Measurements from ENCODE around the gene SLC25A12. TPM values are rescaled to one million over a fixed set of nuclear protein-coding genes. Genes with fewer than 3 reads are reported as not detected.

Gene SLC25A12
- polyA plus RNA-seq, 1 of the 3 experiments (the other 2 are of a cell fraction), result 13.0 TPM

- no peak for TF ChIP-seq GATA2 (CRISPR knock-in tag; IDR thresholded peaks at IDR 0.05)
- no peak for TF ChIP-seq CHD2 (IDR thresholded peaks at IDR 0.05; ENCODE audit: low read length, partially characterized antibody)
- no peak for TF ChIP-seq GABPA (IDR thresholded peaks at IDR 0.05; ENCODE audit: low read depth)
Observed at GRCh38 chr2:171832489-171832888, 61.6 kb downstream of the SLC25A12 start (continued).

DNA sequence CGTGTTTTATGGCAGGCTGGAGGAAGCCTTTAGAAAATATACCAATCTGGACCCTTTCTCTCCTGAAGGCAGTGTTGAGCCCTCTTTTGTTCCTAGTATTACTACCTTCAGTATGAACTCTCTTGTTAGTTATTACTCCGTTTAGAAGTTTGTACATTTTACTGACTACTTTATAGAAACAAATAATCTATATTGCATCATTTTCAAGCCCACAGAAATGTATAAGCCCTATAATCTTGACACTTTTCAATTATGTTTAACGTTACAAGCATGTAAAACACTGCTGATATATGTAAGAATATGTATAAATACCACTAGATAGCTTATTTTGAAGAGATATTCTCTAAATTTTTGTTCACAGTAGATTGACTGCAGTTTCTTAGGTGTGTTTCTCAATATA is 64.0 kb downstream of the SLC25A12 start:
- no peak overlapping the region for H3K4me3 ChIP-seq (ENCODE audit: low read depth in 2 of 2, low read length in 1 of 2)
- ChIA-PET CTCF (no interaction called here), POLR2A (no interaction called here)

More for the DNA sequence above, 64.0 kb downstream of the SLC25A12 start:
- no peak overlapping the region for H3K4me2 ChIP-seq
- peaks cover 55 to 61% of the 10 kb centered on the region in 2 experiments for H3K36me3 ChIP-seq (replicated peaks in 1 of 2; ENCODE audit: control insufficient read depth in 1 of 2, insufficient read depth in 2 of 2, low read length in 1 of 2)
- DNase-seq, result no peak
- no peaks in the 10 kb centered on the region for H3K4me1 ChIP-seq (ENCODE audit: control insufficient read depth in 1 of 2, insufficient read depth in 2 of 2, low read depth in 1 of 2, low read length in 1 of 2)
- H3K27me3 ChIP-seq (ENCODE audit: insufficient read depth), result no peaks in the 10 kb centered on the region
- peaks cover 12% of the 10 kb centered on the region; the same call in 1 of the 2 replicates for H3K9me3 ChIP-seq
- no peak overlapping the region for H3K27ac ChIP-seq (ENCODE audit: low read depth in 2 of 2, low read length in 1 of 2)
- H2AFZ ChIP-seq (ENCODE audit: low read depth), result no peak overlapping the region
- TF ChIP-seq REST (IDR thresholded peaks at IDR 0.05; ENCODE audit: low read depth, low read length), result no peak
- no peak for TF ChIP-seq GABPA (IDR thresholded peaks at IDR 0.05; ENCODE audit: low read depth)
- TF ChIP-seq NRF1 (IDR thresholded peaks at IDR 0.05; ENCODE audit: low read depth, low read length), result no peak
- no peak for TF ChIP-seq YY1 (IDR thresholded peaks at IDR 0.05; ENCODE audit: low read depth)
- TF ChIP-seq, protein P1, sequence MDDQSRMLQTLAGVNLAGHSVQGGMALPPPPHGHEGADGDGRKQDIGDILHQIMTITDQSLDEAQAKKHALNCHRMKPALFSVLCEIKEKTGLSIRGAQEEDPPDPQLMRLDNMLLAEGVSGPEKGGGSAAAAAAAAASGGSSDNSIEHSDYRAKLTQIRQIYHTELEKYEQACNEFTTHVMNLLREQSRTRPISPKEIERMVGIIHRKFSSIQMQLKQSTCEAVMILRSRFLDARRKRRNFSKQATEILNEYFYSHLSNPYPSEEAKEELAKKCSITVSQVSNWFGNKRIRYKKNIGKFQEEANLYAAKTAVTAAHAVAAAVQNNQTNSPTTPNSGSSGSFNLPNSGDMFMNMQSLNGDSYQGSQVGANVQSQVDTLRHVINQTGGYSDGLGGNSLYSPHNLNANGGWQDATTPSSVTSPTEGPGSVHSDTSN (IDR thresholded peaks at IDR 0.05), result no peak
- TF ChIP-seq, protein P2, sequence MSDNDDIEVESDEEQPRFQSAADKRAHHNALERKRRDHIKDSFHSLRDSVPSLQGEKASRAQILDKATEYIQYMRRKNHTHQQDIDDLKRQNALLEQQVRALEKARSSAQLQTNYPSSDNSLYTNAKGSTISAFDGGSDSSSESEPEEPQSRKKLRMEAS (IDR thresholded peaks at IDR 0.05; ENCODE audit: low read depth), result no peak
- TF ChIP-seq GATA2 (CRISPR knock-in tag; IDR thresholded peaks at IDR 0.05), result no peak
- no peak for TF ChIP-seq USF2 (IDR thresholded peaks at IDR 0.05; ENCODE audit: borderline replicate concordance, low read depth, low read length)
- no peak for TF ChIP-seq FOXM1 (IDR thresholded peaks at IDR 0.05; ENCODE audit: low read depth)
- no peak for TF ChIP-seq EZH2phosphoT487 (IDR thresholded peaks at IDR 0.05; ENCODE audit: borderline replicate concordance, low read depth)
- TF ChIP-seq EP300 (IDR thresholded peaks at IDR 0.05; ENCODE audit: borderline replicate concordance in 1 of 2, low read depth in 1 of 2, low read length in 1 of 2), result no peak
- TF ChIP-seq, protein P3, sequence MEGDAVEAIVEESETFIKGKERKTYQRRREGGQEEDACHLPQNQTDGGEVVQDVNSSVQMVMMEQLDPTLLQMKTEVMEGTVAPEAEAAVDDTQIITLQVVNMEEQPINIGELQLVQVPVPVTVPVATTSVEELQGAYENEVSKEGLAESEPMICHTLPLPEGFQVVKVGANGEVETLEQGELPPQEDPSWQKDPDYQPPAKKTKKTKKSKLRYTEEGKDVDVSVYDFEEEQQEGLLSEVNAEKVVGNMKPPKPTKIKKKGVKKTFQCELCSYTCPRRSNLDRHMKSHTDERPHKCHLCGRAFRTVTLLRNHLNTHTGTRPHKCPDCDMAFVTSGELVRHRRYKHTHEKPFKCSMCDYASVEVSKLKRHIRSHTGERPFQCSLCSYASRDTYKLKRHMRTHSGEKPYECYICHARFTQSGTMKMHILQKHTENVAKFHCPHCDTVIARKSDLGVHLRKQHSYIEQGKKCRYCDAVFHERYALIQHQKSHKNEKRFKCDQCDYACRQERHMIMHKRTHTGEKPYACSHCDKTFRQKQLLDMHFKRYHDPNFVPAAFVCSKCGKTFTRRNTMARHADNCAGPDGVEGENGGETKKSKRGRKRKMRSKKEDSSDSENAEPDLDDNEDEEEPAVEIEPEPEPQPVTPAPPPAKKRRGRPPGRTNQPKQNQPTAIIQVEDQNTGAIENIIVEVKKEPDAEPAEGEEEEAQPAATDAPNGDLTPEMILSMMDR (IDR thresholded peaks at IDR 0.05), result no peak
- no peak for TF ChIP-seq ELF1 (IDR thresholded peaks at IDR 0.05)
- no peaks in the 10 kb centered on the region for H3F3A ChIP-seq (replicated peaks; ENCODE audit: insufficient read depth)
- H4K20me1 ChIP-seq (ENCODE audit: insufficient read depth), result no peaks in the 10 kb centered on the region
- H3K9me2 ChIP-seq, result no peaks in the 10 kb centered on the region
- no peak overlapping the region for H3K9ac ChIP-seq
- WGBS (ENCODE audit: low lambda C conversion rate), result 93% methylated on average over 3 of the region's 3 CpGs
- H3K79me2 ChIP-seq (ENCODE audit: insufficient read depth), result no peaks in the 10 kb centered on the region
